Activated B cell treated with CpG ODN at 0.5 μM for 24 hours (primary cell): ENCODE results near the gene SFTPB. TPM values are rescaled to one million over a fixed set of nuclear protein-coding genes. Genes with fewer than 3 reads are reported as not detected.
"Not testable (repeated sequence)": the region's sequence is repeated elsewhere in the genome, so short reads cannot be mapped to it uniquely, and the experiment has no call there.

Source experiments
- ATAC-seq: fragments of 200-7000 bp; cut with Tn5 transposase; one replicate; pipeline ENCODE4 v1.10.0; 2021; ENCODE audit warnings: low read depth, mild to moderate bottlenecking, moderate library complexity
- CTCF ChIA-PET: fragments of 350-600 bp; sonication (Branson Sonifier 250); formaldehyde crosslinking; loops from one replicate; lab custom pipeline; 2021; ENCODE audit warnings: antibody characterized with exemption; lab: Charles Lee
- POLR2A ChIA-PET: fragments of 350-600 bp; sonication (Branson Sonifier 250); formaldehyde crosslinking; loops from one replicate; lab custom pipeline; 2021; ENCODE audit warnings: antibody characterized with exemption; lab: Charles Lee
- DNase-seq: peaks from one replicate; pipeline ENCODE4 v3.0.0; 2022
- H3K27ac Mint-ChIP-seq: one replicate; pipeline ENCODE4 v1.8.0; 2020; ENCODE audit warnings: mixed read lengths
- H3K27me3 Mint-ChIP-seq: one replicate; pipeline ENCODE4 v1.8.0; 2021; ENCODE audit warnings: mixed read lengths
- H3K36me3 Mint-ChIP-seq: one replicate; pipeline ENCODE4 v1.8.0; 2021; ENCODE audit warnings: low read depth, mixed read lengths
- H3K4me1 Mint-ChIP-seq: one replicate; pipeline ENCODE4 v1.8.0; 2021; ENCODE audit warnings: mixed read lengths
- H3K4me3 Mint-ChIP-seq: one replicate; pipeline ENCODE4 v1.8.0; 2020; ENCODE audit warnings: mild to moderate bottlenecking, mixed read lengths
- H3K9me3 Mint-ChIP-seq: one replicate; pipeline ENCODE4 v1.8.0; 2020; ENCODE audit warnings: mixed read lengths
- CTCF ChIP-seq: fragments of 200-600 bp; IDR thresholded peaks from one replicate; pipeline ENCODE4 v1.8.0; 2022; ENCODE audit warnings: antibody characterized with exemption, mild to moderate bottlenecking
- intact Hi-C: fragments of 100-400 bp; cut with micrococcal nuclease; formaldehyde crosslinking; loops from one replicate; pipeline ENCODE4 v1.15.1; 2024
- total RNA-seq: library from RNA; stranded (reverse); gene quantifications from 2 replicates; pipeline ENCODE4 v1.2.3, GENCODE V29; 2022

SFTPB gene
- total RNA-seq, 1 donor from 2014 or later = not detected

- Mint-ChIP-seq H3K4me1 (no peaks in the 10 kb centered on the region), H3K9me3 (no peaks in the 10 kb centered on the region), H3K27me3 (no peaks in the 10 kb centered on the region), H3K36me3 (peaks cover 19% of the 10 kb centered on the region), H3K4me3 (no peak overlapping the region), H3K27ac (no peak overlapping the region)
- ATAC-seq (no peak), DNase-seq (no peak)
- ChIA-PET CTCF (no interaction called here), POLR2A (interaction anchor here (0.6 kb wide), 1 partner anchor 13 kb away, joined by 6 read pairs; no protein-coding TSS in a partner anchor)
- intact Hi-C loops = no loop called here
- TF ChIP-seq CTCF = no peak
Measured at GRCh38 chr2:85660725-85661124, 7.3 kb downstream of the SFTPB start.

GRCh38 chr2:85660301-85660700, 7.7 kb downstream of the SFTPB start:
- H3K27ac Mint-ChIP-seq, ATAC-seq, H3K4me1 Mint-ChIP-seq, DNase-seq, intact Hi-C loops, H3K9me3 Mint-ChIP-seq, CTCF ChIA-PET, POLR2A ChIA-PET, H3K4me3 Mint-ChIP-seq, H3K27me3 Mint-ChIP-seq: not testable (repeated sequence)
- peaks cover 19% of the 10 kb centered on the region for H3K36me3 Mint-ChIP-seq

GRCh38 chr2:85659324-85659981, 8.5 kb downstream of the SFTPB start:
- Mint-ChIP-seq H3K9me3 (no peaks in the 10 kb centered on the region), H3K27ac (no peak overlapping the region), H3K36me3 (peaks cover 19% of the 10 kb centered on the region), H3K4me1 (no peaks in the 10 kb centered on the region), H3K4me3 (no peak overlapping the region), H3K27me3 (no peaks in the 10 kb centered on the region)
- DNase-seq = no peak
- POLR2A ChIA-PET = no interaction called here
- CTCF ChIA-PET = no interaction called here
- no peak for TF ChIP-seq CTCF
- ATAC-seq = no peak
- intact Hi-C loops = no loop called here

- H3K9me3 Mint-ChIP-seq, H3K4me1 Mint-ChIP-seq, POLR2A ChIA-PET, CTCF ChIA-PET, ATAC-seq, H3K4me3 Mint-ChIP-seq, H3K27ac Mint-ChIP-seq, DNase-seq, H3K27me3 Mint-ChIP-seq, intact Hi-C loops: not testable (repeated sequence)
- peaks cover 34% of the 10 kb centered on the region for H3K36me3 Mint-ChIP-seq
Measured at GRCh38 chr2:85657399-85657798, 10.6 kb downstream of the SFTPB start.

GRCh38 chr2:85656468-85656867, 11.5 kb downstream of the SFTPB start:
- CTCF ChIA-PET = no interaction called here
- POLR2A ChIA-PET = no interaction called here
- Mint-ChIP-seq H3K27me3 (no peaks in the 10 kb centered on the region), H3K36me3 (peaks cover 41% of the 10 kb centered on the region), H3K27ac (no peak overlapping the region), H3K9me3 (no peaks in the 10 kb centered on the region), H3K4me1 (no peaks in the 10 kb centered on the region), H3K4me3 (no peak overlapping the region)
- no peak for ATAC-seq
- DNase-seq = no peak
- intact Hi-C loops = no loop called here
- TF ChIP-seq CTCF = no peak

- Mint-ChIP-seq H3K9me3 (no peaks in the 10 kb centered on the region), H3K36me3 (peaks cover 46% of the 10 kb centered on the region), H3K27ac (no peak overlapping the region), H3K4me3 (no peak overlapping the region), H3K4me1 (no peaks in the 10 kb centered on the region), H3K27me3 (no peaks in the 10 kb centered on the region)
- TF ChIP-seq CTCF = no peak
- intact Hi-C loops = no loop called here
- DNase-seq = no peak
- ChIA-PET POLR2A (no interaction called here), CTCF (no interaction called here)
- no peak for ATAC-seq
Measured at GRCh38 chr2:85655961-85656417, 12.0 kb downstream of the SFTPB start.
